ENCODE measurements around the gene TAAR5.
"Not testable (repeated sequence)": the region's sequence is repeated elsewhere in the genome, so short reads cannot be mapped to it uniquely, and the experiment has no call there.

Gene TAAR5

GRCh38 chr6:132607544-132608233 is 18.1 kb upstream of the TAAR5 start:
- H3K4me3 ChIP-seq (ENCODE audit: low read length) = no peak overlapping the region
- H3K36me3 ChIP-seq (ENCODE audit: control insufficient read depth, low read depth, low read length) = no peaks in the 10 kb centered on the region
- no peak overlapping the region for H3K9ac ChIP-seq (ENCODE audit: low read length)
- no peaks in the 10 kb centered on the region for H3K9me3 ChIP-seq (ENCODE audit: control insufficient read depth, low read depth, low read length)
- no peak overlapping the region for H3K27ac ChIP-seq (ENCODE audit: low read length)
- no peaks in the 10 kb centered on the region for H3K27me3 ChIP-seq (ENCODE audit: control insufficient read depth, insufficient read depth, low read length)
- H3K4me1 ChIP-seq (ENCODE audit: control insufficient read depth, low read depth, low read length) = no peaks in the 10 kb centered on the region

GRCh38 chr6:132604635-132605152 is 15.2 kb upstream of the TAAR5 start:
- Histone ChIP-seq H3K4me1 (ENCODE audit: control insufficient read depth, low read depth, low read length) (no peaks in the 10 kb centered on the region), H3K4me3 (ENCODE audit: low read length) (no peak overlapping the region), H3K9me3 (ENCODE audit: control insufficient read depth, low read depth, low read length) (no peaks in the 10 kb centered on the region), H3K27me3 (ENCODE audit: control insufficient read depth, insufficient read depth, low read length) (no peaks in the 10 kb centered on the region), H3K27ac (ENCODE audit: low read length) (no peak overlapping the region), H3K36me3 (ENCODE audit: control insufficient read depth, low read depth, low read length) (no peaks in the 10 kb centered on the region), H3K9ac (ENCODE audit: low read length) (no peak overlapping the region)

- not testable (repeated sequence) for H3K27me3 ChIP-seq (ENCODE audit: control insufficient read depth, insufficient read depth, low read length); H3K9ac ChIP-seq (ENCODE audit: low read length); H3K4me1 ChIP-seq (ENCODE audit: control insufficient read depth, low read depth, low read length); H3K4me3 ChIP-seq (ENCODE audit: low read length); H3K36me3 ChIP-seq (ENCODE audit: control insufficient read depth, low read depth, low read length); H3K9me3 ChIP-seq (ENCODE audit: control insufficient read depth, low read depth, low read length); H3K27ac ChIP-seq (ENCODE audit: low read length)
Measured at GRCh38 chr6:132600900-132601299, 11.4 kb upstream of the TAAR5 start.

- Histone ChIP-seq H3K4me1 (ENCODE audit: control insufficient read depth, low read depth, low read length) (no peaks in the 10 kb centered on the region), H3K9ac (ENCODE audit: low read length) (no peak overlapping the region), H3K36me3 (ENCODE audit: control insufficient read depth, low read depth, low read length) (no peaks in the 10 kb centered on the region), H3K9me3 (ENCODE audit: control insufficient read depth, low read depth, low read length) (no peaks in the 10 kb centered on the region), H3K27ac (ENCODE audit: low read length) (no peak overlapping the region), H3K27me3 (ENCODE audit: control insufficient read depth, insufficient read depth, low read length) (no peaks in the 10 kb centered on the region), H3K4me3 (ENCODE audit: low read length) (no peak overlapping the region)
Measured at GRCh38 chr6:132598473-132598872, 8.9 kb upstream of the TAAR5 start.

GRCh38 chr6:132596201-132596600 is 6.7 kb upstream of the TAAR5 start:
- no peak overlapping the region for H3K27ac ChIP-seq (ENCODE audit: low read length)
- H3K4me1 ChIP-seq (ENCODE audit: control insufficient read depth, low read depth, low read length) = no peaks in the 10 kb centered on the region
- no peaks in the 10 kb centered on the region for H3K27me3 ChIP-seq (ENCODE audit: control insufficient read depth, insufficient read depth, low read length)
- no peak overlapping the region for H3K4me3 ChIP-seq (ENCODE audit: low read length)
- no peaks in the 10 kb centered on the region for H3K36me3 ChIP-seq (ENCODE audit: control insufficient read depth, low read depth, low read length)
- no peak overlapping the region for H3K9ac ChIP-seq (ENCODE audit: low read length)
- H3K9me3 ChIP-seq (ENCODE audit: control insufficient read depth, low read depth, low read length) = no peaks in the 10 kb centered on the region

GRCh38 chr6:132592855-132593254 is 3.3 kb upstream of the TAAR5 start:
- Histone ChIP-seq H3K27me3 (ENCODE audit: control insufficient read depth, insufficient read depth, low read length) (no peaks in the 10 kb centered on the region), H3K9ac (ENCODE audit: low read length) (no peak overlapping the region), H3K36me3 (ENCODE audit: control insufficient read depth, low read depth, low read length) (no peaks in the 10 kb centered on the region)

GRCh38 chr6:132590362-132590761 is 821 bp upstream of the TAAR5 start:
- Histone ChIP-seq H3K9me3 (ENCODE audit: control insufficient read depth, low read depth, low read length) (no peaks in the 10 kb centered on the region), H3K4me1 (ENCODE audit: control insufficient read depth, low read depth, low read length) (no peaks in the 10 kb centered on the region), H3K36me3 (ENCODE audit: control insufficient read depth, low read depth, low read length) (no peaks in the 10 kb centered on the region), H3K27ac (ENCODE audit: low read length) (no peak overlapping the region), H3K9ac (ENCODE audit: low read length) (no peak overlapping the region), H3K4me3 (ENCODE audit: low read length) (no peak overlapping the region), H3K27me3 (ENCODE audit: control insufficient read depth, insufficient read depth, low read length) (no peaks in the 10 kb centered on the region)

More at GRCh38 chr6:132592855-132593254, 3.3 kb upstream of the TAAR5 start:
- Histone ChIP-seq H3K9me3 (ENCODE audit: control insufficient read depth, low read depth, low read length) (no peaks in the 10 kb centered on the region), H3K27ac (ENCODE audit: low read length) (no peak overlapping the region), H3K4me3 (ENCODE audit: low read length) (no peak overlapping the region), H3K4me1 (ENCODE audit: control insufficient read depth, low read depth, low read length) (no peaks in the 10 kb centered on the region)

GRCh38 chr6:132587424-132587823 is 2.1 kb downstream of the TAAR5 start:
- no peak overlapping the region for H3K4me3 ChIP-seq (ENCODE audit: low read length)
- no peak overlapping the region for H3K9ac ChIP-seq (ENCODE audit: low read length)
- H3K36me3 ChIP-seq (ENCODE audit: control insufficient read depth, low read depth, low read length) = no peaks in the 10 kb centered on the region
- no peaks in the 10 kb centered on the region for H3K27me3 ChIP-seq (ENCODE audit: control insufficient read depth, insufficient read depth, low read length)
- H3K4me1 ChIP-seq (ENCODE audit: control insufficient read depth, low read depth, low read length) = no peaks in the 10 kb centered on the region
- no peak overlapping the region for H3K27ac ChIP-seq (ENCODE audit: low read length)
- H3K9me3 ChIP-seq (ENCODE audit: control insufficient read depth, low read depth, low read length) = no peaks in the 10 kb centered on the region

- Histone ChIP-seq H3K9me3 (ENCODE audit: control insufficient read depth, low read depth, low read length) (no peaks in the 10 kb centered on the region), H3K4me1 (ENCODE audit: control insufficient read depth, low read depth, low read length) (no peaks in the 10 kb centered on the region), H3K36me3 (ENCODE audit: control insufficient read depth, low read depth, low read length) (no peaks in the 10 kb centered on the region), H3K9ac (ENCODE audit: low read length) (no peak overlapping the region), H3K27ac (ENCODE audit: low read length) (no peak overlapping the region), H3K4me3 (ENCODE audit: low read length) (no peak overlapping the region), H3K27me3 (ENCODE audit: control insufficient read depth, insufficient read depth, low read length) (no peaks in the 10 kb centered on the region)
Measured at GRCh38 chr6:132584698-132585097, 4.8 kb downstream of the TAAR5 start.

- Histone ChIP-seq H3K9me3 (ENCODE audit: control insufficient read depth, low read depth, low read length) (no peaks in the 10 kb centered on the region), H3K27me3 (ENCODE audit: control insufficient read depth, insufficient read depth, low read length) (no peaks in the 10 kb centered on the region), H3K4me1 (ENCODE audit: control insufficient read depth, low read depth, low read length) (peaks cover 18% of the 10 kb centered on the region), H3K36me3 (ENCODE audit: control insufficient read depth, low read depth, low read length) (no peaks in the 10 kb centered on the region), H3K27ac (ENCODE audit: low read length) (no peak overlapping the region), H3K9ac (ENCODE audit: low read length) (no peak overlapping the region), H3K4me3 (ENCODE audit: low read length) (no peak overlapping the region)
Measured at GRCh38 chr6:132571774-132572173, 17.8 kb downstream of the TAAR5 start.

- Histone ChIP-seq H3K9me3 (ENCODE audit: control insufficient read depth, low read depth, low read length) (no peaks in the 10 kb centered on the region), H3K4me3 (ENCODE audit: low read length) (no peak within 1 kb of the TSS), H3K27me3 (ENCODE audit: control insufficient read depth, insufficient read depth, low read length) (no peaks in the 10 kb centered on the region), H3K36me3 (ENCODE audit: control insufficient read depth, low read depth, low read length) (no peaks in the 10 kb centered on the region), H3K9ac (ENCODE audit: low read length) (no peak within 1 kb of the TSS), H3K27ac (ENCODE audit: low read length) (no peak within 1 kb of the TSS), H3K4me1 (ENCODE audit: control insufficient read depth, low read depth, low read length) (peaks cover 18% of the 10 kb centered on the region)
Measured at GRCh38 chr6:132570221-132570777, 19.2 kb downstream of the TAAR5 start, which contains the start of gene TAAR6. Gene TAAR6, plus strand, starts transcription at chr6:132570322. Its CDS starts 0 bp downstream, at chr6:132570322.

- Histone ChIP-seq H3K36me3 (ENCODE audit: control insufficient read depth, low read depth, low read length) (no peaks in the 10 kb centered on the region), H3K9ac (ENCODE audit: low read length) (no peak overlapping the region), H3K9me3 (ENCODE audit: control insufficient read depth, low read depth, low read length) (no peaks in the 10 kb centered on the region), H3K27ac (ENCODE audit: low read length) (no peak overlapping the region), H3K4me1 (ENCODE audit: control insufficient read depth, low read depth, low read length) (peaks cover 18% of the 10 kb centered on the region), H3K4me3 (ENCODE audit: low read length) (no peak overlapping the region), H3K27me3 (ENCODE audit: control insufficient read depth, insufficient read depth, low read length) (no peaks in the 10 kb centered on the region)
Measured at GRCh38 chr6:132569170-132569569, 20.4 kb downstream of the TAAR5 start.
